GM23338 (cell line): ENCODE measurements around the gene PHF1. TPM values are rescaled to one million over a fixed set of nuclear protein-coding genes. Genes with fewer than 3 reads are reported as not detected.

Experiments used
- ATAC-seq: fragments of 200-7000 bp; cut with Tn5 transposase; 3 replicates; pipeline ENCODE4 v1.9.1; 2020
- DNase-seq: peaks from one replicate; pipeline ENCODE4 v3.0.0-alpha.2; 2015; ENCODE audit warnings: low spot score
- H2AFZ ChIP-seq: fragments of 200-600 bp; sonication (generic); 2 replicates; pipeline ENCODE4 v1.8.0; 2016; ENCODE audit warnings: antibody characterized with exemption, mild to moderate bottlenecking, moderate library complexity
- H3F3A ChIP-seq: fragments of 200-600 bp; sonication (generic); replicated peaks from 2 replicates; pipeline ENCODE4 v1.8.0; 2017; ENCODE audit warnings: antibody characterized with exemption, mixed run types, low read depth
- H3K27ac ChIP-seq: fragments of 200-600 bp; sonication (generic); 2 replicates; pipeline ENCODE4 v1.6.1; 2016; ENCODE audit warnings: low read depth
- H3K27me3 ChIP-seq: fragments of 200-600 bp; sonication (generic); 2 replicates; pipeline ENCODE4 v1.8.0; 2016; ENCODE audit warnings: mild to moderate bottlenecking, mixed run types, moderate library complexity; ENCODE audit not compliant: insufficient read depth
- H3K36me3 ChIP-seq: fragments of 200-600 bp; sonication (generic); 2 replicates; pipeline ENCODE4 v1.8.0; 2016; ENCODE audit warnings: mild to moderate bottlenecking; ENCODE audit not compliant: insufficient read depth
- H3K4me1 ChIP-seq: fragments of 200-600 bp; sonication (generic); 2 replicates; pipeline ENCODE4 v1.8.0; 2016; ENCODE audit warnings: mild to moderate bottlenecking, moderate library complexity; ENCODE audit not compliant: insufficient read depth
- H3K4me2 ChIP-seq: fragments of 200-600 bp; sonication (generic); 2 replicates; pipeline ENCODE4 v1.7.1; 2017; ENCODE audit warnings: mixed run types
- H3K4me3 ChIP-seq: fragments of 200-600 bp; sonication (generic); 2 replicates; pipeline ENCODE4 v1.6.1; 2016; ENCODE audit warnings: mixed run types
- H3K79me2 ChIP-seq: fragments of 200-600 bp; sonication (generic); replicated peaks from 2 replicates; pipeline ENCODE4 v1.8.0; 2017; ENCODE audit warnings: mild to moderate bottlenecking; ENCODE audit not compliant: insufficient read depth
- H3K9me2 ChIP-seq: fragments of 200-600 bp; sonication (generic); 2 replicates; pipeline ENCODE4 v1.8.0; 2017; ENCODE audit not compliant: insufficient read depth
- H4K20me1 ChIP-seq: fragments of 200-600 bp; sonication (generic); replicated peaks from 2 replicates; pipeline ENCODE4 v1.8.0; 2017; ENCODE audit warnings: mild to moderate bottlenecking; ENCODE audit not compliant: insufficient read depth
- H3K27ac Mint-ChIP-seq: 2 replicates; pipeline ENCODE4 v1.8.0; 2020; ENCODE audit warnings: inconsistent platforms, mild to moderate bottlenecking, moderate library complexity, mixed read lengths
- H3K27me3 Mint-ChIP-seq: 3 replicates; pipeline ENCODE4 v1.8.0; 2022; ENCODE audit warnings: low read depth, mild to moderate bottlenecking, moderate library complexity, mixed read lengths, inconsistent platforms; ENCODE audit not compliant: insufficient read depth, poor library complexity
- H3K36me3 Mint-ChIP-seq: 3 replicates; pipeline ENCODE4 v1.8.0; 2021; ENCODE audit warnings: low read depth, mild to moderate bottlenecking, inconsistent platforms, moderate library complexity, mixed read lengths
- H3K4me1 Mint-ChIP-seq: 3 replicates; pipeline ENCODE4 v1.8.0; 2020; ENCODE audit warnings: mild to moderate bottlenecking, inconsistent platforms, mixed read lengths
- H3K4me3 Mint-ChIP-seq: 3 replicates; pipeline ENCODE4 v1.8.0; 2021; ENCODE audit warnings: moderate library complexity, mild to moderate bottlenecking, inconsistent platforms, mixed read lengths
- H3K9me3 Mint-ChIP-seq: 3 replicates; pipeline ENCODE4 v1.8.0; 2020; ENCODE audit warnings: moderate library complexity, mild to moderate bottlenecking, inconsistent platforms, mixed read lengths
- CREB1 ChIP-seq: fragments of 250-450 bp; sonication (Bioruptor Pico); IDR thresholded peaks from 2 replicates; pipeline ENCODE4 v1.5.0; 2020; ENCODE audit warnings: low read depth, mild to moderate bottlenecking, moderate library complexity
- JUNB ChIP-seq: IDR thresholded peaks from one replicate; pipeline ENCODE4 v1.6.1; 2016; ENCODE audit warnings: antibody characterized with exemption; ENCODE audit not compliant: unreplicated experiment
- NANOG ChIP-seq: IDR thresholded peaks from 2 replicates; pipeline ENCODE4 v1.6.1; 2016; ENCODE audit warnings: antibody characterized with exemption, borderline replicate concordance
- ZNF331 ChIP-seq: fragments of 250-450 bp; sonication (Bioruptor Pico); IDR thresholded peaks from 2 replicates; pipeline ENCODE4 v1.5.0; 2020; ENCODE audit warnings: low read depth, mild to moderate bottlenecking, moderate library complexity
- polyA plus RNA-seq: library from polyadenylated mRNA; unstranded; fragments of >200 nt; fragmentation: Nextera tagmentation; extraction: Ambion mirVana; gene quantifications from 2 replicates; pipeline ENCODE4 v1.2.1, GENCODE V29; 2016
- total RNA-seq: library from RNA; depleted of rRNA; stranded (reverse); fragments of >200 nt; shearing (Covaris generic); gene quantifications from 2 replicates; pipeline ENCODE4 v1.2.3, GENCODE V29; 2014
- TF ChIP-seq, protein P1 (sequence below): fragments of 250-450 bp; sonication (Bioruptor Pico); IDR thresholded peaks from 2 replicates; pipeline ENCODE4 v1.5.0; 2020; ENCODE audit warnings: mild to moderate bottlenecking, moderate library complexity
- TF ChIP-seq, protein P2 (sequence below), 2 experiments: fragments of 200-600 bp in 1 of 2; sonication (generic) in 1 of 2; conservative IDR thresholded peaks; 2 replicates each; pipeline versions ENCODE4 v1.5.1 to v1.6.1; 2016 to 2017; ENCODE audit warnings: antibody characterized with exemption in 2 of 2, low read depth in 2 of 2, mild to moderate bottlenecking in 2 of 2, moderate library complexity in 1 of 2

Gene PHF1
- total and polyA plus RNA-seq, 2 experiments from 2014 or later: 29.4 to 46.7 TPM

DNA sequence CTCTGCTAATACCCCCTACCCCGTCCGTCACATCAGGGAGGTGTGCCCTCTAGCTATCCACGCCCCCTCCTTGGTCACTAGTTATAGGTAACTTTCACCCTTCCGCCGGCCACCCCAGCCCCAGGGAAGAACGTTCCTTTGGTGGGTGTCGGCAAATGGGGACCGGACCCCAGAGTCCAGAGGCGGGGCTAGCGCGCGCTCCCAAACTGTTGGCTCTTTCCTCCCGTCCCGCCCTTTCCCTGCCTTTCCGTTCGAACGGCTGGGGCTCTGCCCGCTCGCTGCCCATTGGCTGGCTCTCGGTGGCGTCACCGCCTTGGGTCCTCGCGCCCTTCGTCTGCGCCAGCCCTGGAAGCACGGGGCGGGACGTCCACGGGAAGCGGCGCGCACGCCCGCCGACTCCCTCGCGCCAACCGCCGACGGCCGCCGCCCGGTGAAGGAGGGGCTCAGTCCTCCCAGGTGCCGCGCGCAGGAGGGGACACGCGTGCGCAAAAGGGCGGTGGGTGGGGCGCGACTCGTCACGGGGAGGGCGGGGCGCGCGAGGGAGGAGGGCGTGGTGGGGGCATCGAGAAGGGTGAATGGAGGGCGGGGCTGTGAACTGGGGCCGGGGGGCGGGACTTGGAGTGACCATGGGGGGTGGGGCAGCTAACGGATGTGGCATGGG is 634 bp upstream of the PHF1 start (continued):
- TF ChIP-seq, protein P1, sequence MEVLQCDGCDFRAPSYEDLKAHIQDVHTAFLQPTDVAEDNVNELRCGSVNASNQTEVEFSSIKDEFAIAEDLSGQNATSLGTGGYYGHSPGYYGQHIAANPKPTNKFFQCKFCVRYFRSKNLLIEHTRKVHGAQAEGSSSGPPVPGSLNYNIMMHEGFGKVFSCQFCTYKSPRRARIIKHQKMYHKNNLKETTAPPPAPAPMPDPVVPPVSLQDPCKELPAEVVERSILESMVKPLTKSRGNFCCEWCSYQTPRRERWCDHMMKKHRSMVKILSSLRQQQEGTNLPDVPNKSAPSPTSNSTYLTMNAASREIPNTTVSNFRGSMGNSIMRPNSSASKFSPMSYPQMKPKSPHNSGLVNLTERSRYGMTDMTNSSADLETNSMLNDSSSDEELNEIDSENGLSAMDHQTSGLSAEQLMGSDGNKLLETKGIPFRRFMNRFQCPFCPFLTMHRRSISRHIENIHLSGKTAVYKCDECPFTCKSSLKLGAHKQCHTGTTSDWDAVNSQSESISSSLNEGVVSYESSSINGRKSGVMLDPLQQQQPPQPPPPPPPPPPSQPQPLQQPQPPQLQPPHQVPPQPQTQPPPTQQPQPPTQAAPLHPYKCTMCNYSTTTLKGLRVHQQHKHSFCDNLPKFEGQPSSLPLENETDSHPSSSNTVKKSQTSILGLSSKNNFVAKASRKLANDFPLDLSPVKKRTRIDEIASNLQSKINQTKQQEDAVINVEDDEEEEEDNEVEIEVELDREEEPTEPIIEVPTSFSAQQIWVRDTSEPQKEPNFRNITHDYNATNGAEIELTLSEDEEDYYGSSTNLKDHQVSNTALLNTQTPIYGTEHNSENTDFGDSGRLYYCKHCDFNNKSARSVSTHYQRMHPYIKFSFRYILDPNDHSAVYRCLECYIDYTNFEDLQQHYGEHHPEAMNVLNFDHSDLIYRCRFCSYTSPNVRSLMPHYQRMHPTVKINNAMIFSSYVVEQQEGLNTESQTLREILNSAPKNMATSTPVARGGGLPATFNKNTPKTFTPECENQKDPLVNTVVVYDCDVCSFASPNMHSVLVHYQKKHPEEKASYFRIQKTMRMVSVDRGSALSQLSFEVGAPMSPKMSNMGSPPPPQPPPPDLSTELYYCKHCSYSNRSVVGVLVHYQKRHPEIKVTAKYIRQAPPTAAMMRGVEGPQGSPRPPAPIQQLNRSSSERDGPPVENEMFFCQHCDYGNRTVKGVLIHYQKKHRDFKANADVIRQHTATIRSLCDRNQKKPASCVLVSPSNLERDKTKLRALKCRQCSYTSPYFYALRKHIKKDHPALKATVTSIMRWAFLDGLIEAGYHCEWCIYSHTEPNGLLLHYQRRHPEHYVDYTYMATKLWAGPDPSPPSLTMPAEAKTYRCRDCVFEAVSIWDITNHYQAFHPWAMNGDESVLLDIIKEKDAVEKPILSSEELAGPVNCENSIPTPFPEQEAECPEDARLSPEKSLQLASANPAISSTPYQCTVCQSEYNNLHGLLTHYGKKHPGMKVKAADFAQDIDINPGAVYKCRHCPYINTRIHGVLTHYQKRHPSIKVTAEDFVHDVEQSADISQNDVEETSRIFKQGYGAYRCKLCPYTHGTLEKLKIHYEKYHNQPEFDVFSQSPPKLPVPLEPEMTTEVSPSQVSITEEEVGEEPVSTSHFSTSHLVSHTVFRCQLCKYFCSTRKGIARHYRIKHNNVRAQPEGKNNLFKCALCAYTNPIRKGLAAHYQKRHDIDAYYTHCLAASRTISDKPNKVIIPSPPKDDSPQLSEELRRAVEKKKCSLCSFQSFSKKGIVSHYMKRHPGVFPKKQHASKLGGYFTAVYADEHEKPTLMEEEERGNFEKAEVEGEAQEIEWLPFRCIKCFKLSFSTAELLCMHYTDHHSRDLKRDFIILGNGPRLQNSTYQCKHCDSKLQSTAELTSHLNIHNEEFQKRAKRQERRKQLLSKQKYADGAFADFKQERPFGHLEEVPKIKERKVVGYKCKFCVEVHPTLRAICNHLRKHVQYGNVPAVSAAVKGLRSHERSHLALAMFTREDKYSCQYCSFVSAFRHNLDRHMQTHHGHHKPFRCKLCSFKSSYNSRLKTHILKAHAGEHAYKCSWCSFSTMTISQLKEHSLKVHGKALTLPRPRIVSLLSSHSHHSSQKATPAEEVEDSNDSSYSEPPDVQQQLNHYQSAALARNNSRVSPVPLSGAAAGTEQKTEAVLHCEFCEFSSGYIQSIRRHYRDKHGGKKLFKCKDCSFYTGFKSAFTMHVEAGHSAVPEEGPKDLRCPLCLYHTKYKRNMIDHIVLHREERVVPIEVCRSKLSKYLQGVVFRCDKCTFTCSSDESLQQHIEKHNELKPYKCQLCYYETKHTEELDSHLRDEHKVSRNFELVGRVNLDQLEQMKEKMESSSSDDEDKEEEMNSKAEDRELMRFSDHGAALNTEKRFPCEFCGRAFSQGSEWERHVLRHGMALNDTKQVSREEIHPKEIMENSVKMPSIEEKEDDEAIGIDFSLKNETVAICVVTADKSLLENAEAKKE (CRISPR knock-in tag): no peak
- no peak for TF ChIP-seq JUNB

DNA sequence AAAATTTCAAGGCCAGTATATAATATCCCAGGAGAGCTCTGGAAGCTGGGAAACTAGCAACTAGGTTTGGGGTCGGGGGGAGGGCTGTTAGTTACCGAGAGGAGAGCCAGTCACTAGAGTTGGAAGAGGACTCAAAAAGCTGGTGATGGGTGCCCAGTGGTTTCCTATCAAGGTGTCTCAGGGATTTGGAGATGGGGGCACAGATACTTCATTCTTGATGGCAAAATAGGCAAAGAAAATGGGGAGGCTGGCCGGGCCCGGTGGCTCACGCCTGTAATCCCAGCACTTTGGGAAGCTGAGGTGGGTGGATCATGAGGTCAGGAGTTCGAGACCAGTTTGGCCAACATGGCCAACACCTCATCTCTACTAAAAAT is 805 bp downstream of the PHF1 start:
- Histone ChIP-seq H3K9me2 (no peaks in the 10 kb centered on the region), H3K4me2 (peak overlapping the region; percentile 96), H3K27ac (no peak overlapping the region), H2AFZ (no peak overlapping the region), H4K20me1 (peaks cover 18% of the 10 kb centered on the region), H3K36me3 (peaks cover 26% of the 10 kb centered on the region; the same call in 1 of the 2 replicates), H3F3A (peaks cover 23% of the 10 kb centered on the region), H3K79me2 (peaks cover 33% of the 10 kb centered on the region), H3K4me1 (peaks cover 33% of the 10 kb centered on the region), H3K4me3 (peak overlapping the region; percentile 81), H3K27me3 (no peaks in the 10 kb centered on the region)
- Mint-ChIP-seq H3K36me3 (peaks cover 60% of the 10 kb centered on the region), H3K4me1 (peaks cover 50% of the 10 kb centered on the region), H3K27me3 (peaks cover 19% of the 10 kb centered on the region), H3K9me3 (no peaks in the 10 kb centered on the region), H3K27ac (peak overlapping the region; percentile 74), H3K4me3 (peak overlapping the region; percentile 77)
- ATAC-seq (no peak), DNase-seq (no peak)
- no peak for TF ChIP-seq NANOG
- TF ChIP-seq, protein P2, sequence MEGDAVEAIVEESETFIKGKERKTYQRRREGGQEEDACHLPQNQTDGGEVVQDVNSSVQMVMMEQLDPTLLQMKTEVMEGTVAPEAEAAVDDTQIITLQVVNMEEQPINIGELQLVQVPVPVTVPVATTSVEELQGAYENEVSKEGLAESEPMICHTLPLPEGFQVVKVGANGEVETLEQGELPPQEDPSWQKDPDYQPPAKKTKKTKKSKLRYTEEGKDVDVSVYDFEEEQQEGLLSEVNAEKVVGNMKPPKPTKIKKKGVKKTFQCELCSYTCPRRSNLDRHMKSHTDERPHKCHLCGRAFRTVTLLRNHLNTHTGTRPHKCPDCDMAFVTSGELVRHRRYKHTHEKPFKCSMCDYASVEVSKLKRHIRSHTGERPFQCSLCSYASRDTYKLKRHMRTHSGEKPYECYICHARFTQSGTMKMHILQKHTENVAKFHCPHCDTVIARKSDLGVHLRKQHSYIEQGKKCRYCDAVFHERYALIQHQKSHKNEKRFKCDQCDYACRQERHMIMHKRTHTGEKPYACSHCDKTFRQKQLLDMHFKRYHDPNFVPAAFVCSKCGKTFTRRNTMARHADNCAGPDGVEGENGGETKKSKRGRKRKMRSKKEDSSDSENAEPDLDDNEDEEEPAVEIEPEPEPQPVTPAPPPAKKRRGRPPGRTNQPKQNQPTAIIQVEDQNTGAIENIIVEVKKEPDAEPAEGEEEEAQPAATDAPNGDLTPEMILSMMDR (conservative IDR thresholded peaks at IDR 0.05; ENCODE audit: low read depth in 2 of 2): no peak
- TF ChIP-seq CREB1: no peak
- no peak for TF ChIP-seq ZNF331
- TF ChIP-seq JUNB: no peak
